Activated CD4-positive, CD25-positive, alpha-beta regulatory T cell (primary cell): ENCODE measurements around the gene ITPRID1.
"Not testable (repeated sequence)": the region's sequence is repeated elsewhere in the genome, so short reads cannot be mapped to it uniquely, and the experiment has no call there.

Experiments used
- DNase-seq, 4 experiments: peaks; one replicate each; lab custom pipeline; 2025; lab: John Stamatoyannopoulos, UW

ITPRID1 gene

GRCh38 chr7:31513790-31514189 is at the start of gene ITPRID1:
TSS of gene ITPRID1 (plus strand) at chr7:31514090. CDS start at chr7:31553025, 38,935 bp downstream.
- no peak for DNase-seq

- DNase-seq: no peak
Measured at GRCh38 chr7:31464601-31465000, 49.3 kb upstream of the ITPRID1 start.

DNA sequence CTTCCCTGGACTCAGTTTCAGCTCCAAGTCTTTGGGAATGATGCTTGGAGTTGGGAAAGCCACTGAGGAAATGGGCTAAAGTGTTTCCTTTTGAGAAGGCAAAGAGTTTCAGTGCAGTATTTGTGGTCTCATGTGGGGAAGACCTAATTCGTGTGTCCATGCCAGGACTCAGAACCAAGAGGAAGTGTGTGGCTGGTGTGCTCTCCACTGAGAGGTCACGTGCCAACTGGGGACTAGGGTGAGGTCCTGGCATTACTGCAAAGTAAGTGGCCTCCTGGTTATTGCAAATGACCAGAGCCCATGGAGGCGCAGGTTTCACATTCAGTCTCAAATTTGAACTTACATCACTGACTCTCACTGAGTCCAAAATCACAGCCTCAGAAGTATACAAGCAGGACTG is 48.6 kb upstream of the ITPRID1 start:
- no peak for DNase-seq

DNA sequence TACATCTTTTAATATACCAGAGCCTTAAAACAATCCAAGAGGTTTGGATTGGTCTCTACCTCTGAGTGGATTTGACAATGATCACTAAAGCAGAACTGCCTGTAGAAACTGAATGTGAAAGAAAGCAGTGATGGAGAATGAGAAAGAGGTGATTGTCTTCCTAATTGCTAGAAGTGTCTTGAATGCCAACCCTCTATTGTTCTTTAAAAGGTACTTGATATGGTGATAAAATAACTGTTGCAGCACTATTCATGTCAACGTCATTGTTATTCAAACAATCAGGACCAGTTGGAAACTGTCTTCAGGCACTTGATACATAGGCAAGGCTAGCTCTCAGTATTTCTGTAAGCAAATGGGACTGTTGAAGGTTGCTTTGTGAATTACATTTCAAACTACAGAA is 47.9 kb upstream of the ITPRID1 start:
- no peak for DNase-seq

- DNase-seq: not testable (repeated sequence)
Measured at GRCh38 chr7:31470883-31471282, 43.0 kb upstream of the ITPRID1 start.

DNA sequence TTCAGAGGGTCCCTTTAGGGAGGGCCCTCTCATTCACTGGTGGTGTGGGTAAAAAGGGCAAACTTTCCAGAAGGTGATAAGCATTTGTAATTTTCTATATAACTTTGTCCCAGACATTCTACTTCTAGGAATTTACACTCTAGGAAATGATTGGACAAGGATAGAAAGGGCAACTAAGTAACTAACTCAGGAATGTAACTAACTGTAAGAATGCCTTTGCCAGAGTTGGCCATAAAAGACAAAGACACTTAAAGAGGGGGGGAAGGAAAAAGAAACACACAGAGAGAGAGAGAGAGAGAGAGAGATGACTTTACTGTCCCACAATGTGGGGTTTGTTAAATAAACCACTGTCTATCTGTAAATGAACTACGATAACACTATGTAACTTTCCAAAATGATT is 38.5 kb upstream of the ITPRID1 start:
- DNase-seq: no peak

DNA sequence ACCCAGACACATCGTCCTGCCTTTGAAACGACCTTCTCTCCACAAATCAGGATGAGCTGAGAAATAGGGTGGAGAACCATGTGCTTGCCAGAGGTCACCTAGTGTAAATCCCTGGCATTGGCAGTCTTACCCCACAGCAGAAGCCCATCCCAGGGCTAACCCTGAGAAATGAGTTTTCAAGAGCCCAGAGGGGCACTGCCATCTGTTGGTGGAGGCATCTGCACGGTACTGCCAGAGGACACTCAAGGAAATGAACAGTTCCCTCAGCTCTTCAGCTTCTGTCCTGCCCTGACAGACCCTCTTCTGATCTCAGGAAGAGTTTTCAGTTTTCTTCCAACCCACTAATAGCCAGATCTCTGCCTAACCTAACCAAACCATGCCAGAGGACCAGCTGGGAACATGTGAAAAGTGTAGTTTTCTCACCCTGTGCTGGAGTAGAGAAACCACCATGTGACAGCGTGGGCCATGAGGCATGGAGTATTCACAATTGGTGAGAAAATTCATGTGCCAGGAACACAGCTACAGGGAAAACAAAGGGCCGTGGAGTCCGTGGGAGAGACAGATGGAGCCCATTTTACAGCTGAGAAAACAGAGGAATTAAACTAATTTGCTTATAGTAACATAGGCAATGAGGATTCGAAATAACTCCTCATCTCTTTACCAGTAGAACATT is 37.7 kb upstream of the ITPRID1 start:
- no peak for DNase-seq

- DNase-seq: no peak
Measured at GRCh38 chr7:31476941-31477677, 36.8 kb upstream of the ITPRID1 start.

GRCh38 chr7:31478018-31478417 is 35.9 kb upstream of the ITPRID1 start:
- DNase-seq: no peak

- no peak for DNase-seq
Measured at GRCh38 chr7:31478721-31479120, 35.2 kb upstream of the ITPRID1 start.

GRCh38 chr7:31487071-31487470 is 26.8 kb upstream of the ITPRID1 start:
- DNase-seq: no peak

GRCh38 chr7:31487476-31487875 is 26.4 kb upstream of the ITPRID1 start:
- DNase-seq: no peak

DNA sequence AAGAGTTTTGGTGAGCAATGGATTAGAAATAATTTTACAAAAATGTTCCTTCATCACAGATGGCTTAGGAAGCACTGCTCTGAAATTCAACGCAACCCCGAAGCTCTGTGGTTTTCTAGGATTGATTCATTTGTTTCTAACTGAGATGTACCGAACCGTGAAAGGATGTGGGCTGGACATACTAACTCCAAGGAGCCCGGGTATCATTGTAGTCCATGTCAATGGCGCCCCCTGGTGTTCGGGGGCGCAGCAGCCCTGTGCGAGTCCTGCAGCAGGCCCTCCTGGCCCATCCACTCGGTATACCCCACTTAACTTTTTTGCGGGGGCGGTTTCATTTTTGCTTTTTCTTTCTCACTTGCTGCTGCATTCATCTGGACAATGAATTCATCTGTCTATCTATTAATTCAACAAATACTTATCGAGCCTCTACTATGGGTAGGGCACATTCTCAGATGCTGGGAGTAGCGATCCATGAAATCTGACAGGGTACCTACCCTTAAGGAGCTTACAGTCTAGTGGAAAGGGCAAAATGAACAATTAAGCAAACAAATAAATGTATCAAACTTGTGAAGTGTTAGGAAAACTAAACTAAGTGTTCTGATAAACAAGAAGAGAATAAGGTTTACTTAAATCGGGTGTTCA is 25.2 kb upstream of the ITPRID1 start:
- no peak for DNase-seq

DNA sequence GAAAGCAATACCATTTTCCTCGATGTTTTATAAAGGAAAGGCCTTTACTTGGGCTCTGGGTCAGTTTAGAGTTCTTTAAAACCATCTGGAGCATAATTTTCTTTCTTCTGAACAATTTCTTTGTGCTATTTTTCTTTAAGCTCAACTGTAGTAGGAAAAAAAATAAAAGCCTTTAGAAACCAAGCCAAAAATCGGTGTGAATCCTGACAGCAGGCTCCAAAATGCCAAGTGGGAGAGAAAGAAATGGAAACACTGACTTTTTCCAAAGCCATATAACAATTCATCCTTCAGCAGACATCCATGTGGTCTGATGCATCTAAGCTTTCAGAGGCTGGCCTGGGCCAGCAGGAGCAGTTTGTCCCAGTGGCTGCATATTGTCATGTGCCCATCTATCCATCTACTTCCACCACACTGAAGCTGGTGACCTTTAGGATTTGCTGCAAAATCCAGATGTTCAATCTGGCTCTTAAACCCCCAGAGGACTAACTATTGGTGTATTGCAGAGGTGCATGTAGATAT is 23.0 kb upstream of the ITPRID1 start:
- DNase-seq: no peak

GRCh38 chr7:31492086-31492485 is 21.8 kb upstream of the ITPRID1 start:
- DNase-seq: no peak

DNA sequence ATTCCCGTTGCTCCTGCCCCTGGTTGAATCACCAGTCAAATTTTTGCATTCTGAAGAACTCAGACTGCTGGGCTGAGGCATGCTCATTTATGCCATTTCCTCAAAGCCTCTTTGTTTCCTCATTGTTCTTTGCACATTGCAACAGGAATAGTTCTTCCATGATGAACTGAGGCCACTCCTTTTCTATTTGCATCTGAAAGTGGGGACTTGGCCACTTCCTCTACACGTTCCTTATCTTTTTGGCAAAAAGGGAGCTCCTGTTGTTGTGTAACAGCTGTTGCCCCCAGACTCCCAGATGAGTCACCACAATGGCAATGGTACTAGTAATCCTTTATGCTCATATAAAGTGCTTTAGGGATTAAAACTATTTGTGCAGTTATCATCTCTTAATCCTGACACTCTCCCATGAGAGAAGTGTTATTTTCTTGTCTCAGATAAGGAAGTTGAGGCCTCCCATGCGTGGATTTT is 20.1 kb upstream of the ITPRID1 start:
- no peak for DNase-seq

- DNase-seq: no peak
Measured at GRCh38 chr7:31494421-31494820, 19.5 kb upstream of the ITPRID1 start.

DNA sequence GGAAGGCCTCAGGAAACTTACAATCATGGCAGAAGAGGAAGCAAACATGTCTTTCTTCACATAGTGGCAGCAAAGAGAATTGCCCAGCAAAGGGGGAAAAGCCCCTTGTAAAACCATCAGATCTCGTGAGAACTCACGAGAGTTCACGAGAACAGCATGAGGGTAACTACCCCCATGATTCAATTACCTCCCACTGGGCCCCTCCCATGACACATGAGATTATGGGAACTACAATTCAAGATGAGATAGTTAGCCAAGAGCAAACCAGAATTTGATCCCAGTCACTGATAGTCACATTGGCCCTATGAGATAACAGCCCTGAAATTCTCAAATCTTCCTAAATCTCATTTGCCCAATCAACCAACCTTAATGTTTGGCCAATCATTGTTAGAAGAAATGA is 18.2 kb upstream of the ITPRID1 start:
- no peak for DNase-seq

DNA sequence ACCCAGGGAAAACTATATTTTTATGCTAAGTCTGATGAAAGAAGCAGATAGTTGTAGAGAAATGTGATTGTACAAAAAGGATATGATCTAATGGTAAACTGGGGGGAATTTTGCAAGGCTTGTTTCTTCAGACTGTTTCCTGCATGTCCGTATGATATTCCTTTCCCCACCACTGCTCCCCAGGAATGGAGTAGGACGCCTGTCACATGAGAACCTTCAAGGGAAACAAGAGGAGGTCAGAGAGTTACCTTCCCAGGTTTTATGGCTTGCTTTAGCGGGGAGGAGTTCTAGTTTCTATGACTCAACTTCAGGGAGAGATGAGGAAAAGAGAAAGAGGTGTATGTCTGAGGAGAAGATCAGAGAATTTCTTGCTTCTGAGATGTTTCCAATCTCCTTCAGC is 16.4 kb upstream of the ITPRID1 start:
- DNase-seq: no peak

DNA sequence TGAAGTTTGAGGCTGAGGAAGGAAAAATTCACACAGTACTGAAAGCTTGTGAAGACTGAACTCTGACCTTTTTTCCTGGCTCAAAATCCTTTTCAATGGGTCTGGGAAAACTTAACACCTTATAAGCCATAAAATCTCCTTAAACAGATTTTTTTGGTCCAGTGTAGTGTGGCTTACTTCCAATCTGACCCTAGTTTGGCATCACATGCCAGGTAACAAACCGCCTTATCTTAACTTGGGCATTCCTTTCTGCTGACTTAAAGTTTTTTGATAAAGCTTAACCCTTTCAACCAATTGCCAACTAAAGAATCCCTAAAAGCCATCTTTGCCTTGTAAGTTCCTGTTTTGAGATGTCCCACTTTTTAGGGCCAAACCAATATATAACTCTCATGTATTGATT is 13.2 kb upstream of the ITPRID1 start:
- DNase-seq: no peak

DNA sequence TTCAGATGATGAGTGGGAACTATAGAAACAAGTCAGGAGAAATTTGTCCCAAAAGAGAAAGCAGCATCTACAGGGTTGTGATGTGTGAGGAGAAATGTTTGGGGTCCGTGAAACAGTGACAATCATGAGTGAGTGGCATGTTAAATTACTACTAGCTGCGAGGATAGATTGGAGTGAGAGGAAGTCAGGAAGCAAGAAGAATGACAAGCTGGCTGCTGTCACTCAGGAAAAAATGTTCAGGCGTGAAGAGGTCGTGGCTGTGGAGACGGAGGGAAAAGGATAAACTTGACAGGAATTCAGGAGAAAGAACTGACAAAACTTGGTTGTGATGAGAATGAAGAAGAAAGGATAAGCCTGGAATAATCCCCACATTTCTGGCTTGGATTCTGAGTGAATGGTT is 5.1 kb upstream of the ITPRID1 start:
- no peak for DNase-seq

GRCh38 chr7:31512166-31512565 is 1.7 kb upstream of the ITPRID1 start:
- no peak for DNase-seq
